CD4-positive, alpha-beta T cell treated with Interleukin-17A for 1 hour (primary cell): ENCODE measurements around the gene PBXIP1.
A peak's percentile ranks its signal among the peaks of the same experiment; 100 is the strongest.
"Not testable (repeated sequence)": the region's sequence is repeated elsewhere in the genome, so short reads cannot be mapped to it uniquely, and the experiment has no call there.

Source experiments
- DNase-seq: peaks from one replicate; pipeline ENCODE4 v3.0.0-alpha.2; 2020

The PBXIP1 gene

DNA sequence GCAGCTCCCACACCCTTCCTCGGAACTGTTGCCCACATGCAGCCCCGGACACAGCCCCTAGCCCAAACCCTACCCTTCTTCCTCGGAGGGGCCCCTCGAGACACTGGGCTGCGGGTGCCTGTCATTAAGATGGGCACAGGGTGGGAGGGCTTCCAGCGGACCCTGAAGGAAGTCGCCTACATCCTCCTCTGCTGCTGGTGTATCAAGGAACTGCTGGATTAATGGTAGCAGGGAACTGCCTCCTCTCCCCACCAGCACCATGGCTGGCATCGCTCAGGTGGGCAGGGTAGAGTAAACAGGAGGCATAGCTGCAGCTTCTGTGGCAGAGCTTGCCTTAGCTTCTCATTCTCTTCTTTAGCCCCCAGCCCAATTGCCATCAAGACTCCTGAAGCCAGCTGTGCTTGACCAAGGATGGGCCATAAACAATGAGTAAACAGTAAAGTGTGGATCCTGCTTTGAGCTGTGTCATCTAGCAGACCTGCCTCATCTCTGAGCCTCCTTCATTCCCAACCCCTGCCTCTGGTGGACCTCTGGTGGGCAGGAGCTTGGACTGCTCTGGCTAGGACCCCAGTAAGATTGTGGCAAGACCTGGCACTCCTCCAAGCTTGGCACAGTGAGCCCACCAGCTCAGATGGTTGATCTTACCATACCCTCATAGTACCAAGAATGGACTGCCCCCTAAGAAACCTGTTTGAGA lies 37.8 kb upstream of the PBXIP1 start, which contains the start of gene LENEP:
Gene LENEP (plus strand): TSS at position 15 of the 697 bp plus-strand sequence. CDS start 22 bp downstream, at position 37.
- DNase-seq: no peak

DNA sequence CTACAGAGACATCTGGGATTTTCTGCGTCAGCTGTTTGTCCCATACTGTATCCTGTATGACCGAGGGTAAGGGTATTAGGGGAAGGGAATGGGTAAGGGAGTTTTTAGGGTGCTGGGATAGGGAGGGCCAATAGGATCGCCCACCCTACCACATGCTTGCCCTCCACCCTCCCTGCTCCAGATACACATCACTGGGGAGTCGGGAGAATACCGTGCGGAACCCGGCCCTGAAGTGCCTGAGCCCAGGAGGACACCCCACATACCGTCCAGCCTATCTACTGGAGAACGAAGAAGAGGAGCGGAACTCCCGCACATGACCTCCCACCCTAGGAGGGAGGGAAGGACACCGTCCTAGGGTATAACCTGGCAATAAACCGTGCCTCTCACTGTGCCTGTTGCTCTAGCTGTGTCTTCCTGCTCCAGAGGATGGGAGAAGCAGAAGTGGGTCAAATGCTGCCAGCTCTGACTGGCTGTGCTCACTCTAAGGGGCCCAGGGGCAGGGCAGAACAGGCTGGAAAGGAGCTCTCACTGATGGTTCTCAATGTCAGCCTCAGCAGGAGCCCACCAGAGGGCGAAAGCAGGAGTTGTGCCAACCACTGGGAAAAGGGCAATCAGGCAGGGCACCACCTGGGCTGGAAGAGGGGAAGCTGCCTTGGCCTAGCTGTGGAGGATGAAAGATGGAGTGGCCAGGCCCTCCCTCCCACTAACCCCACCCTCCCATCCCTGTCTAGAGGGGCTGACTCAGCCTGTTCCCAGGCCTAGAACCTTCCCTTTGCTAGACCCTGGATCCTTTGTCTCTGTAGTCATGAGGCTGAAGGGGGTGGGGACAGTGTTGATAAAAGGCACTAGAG lies 37.0 kb upstream of the PBXIP1 start:
- DNase-seq: no peak

GRCh38 chr1:154990276-154990675 lies 34.4 kb upstream of the PBXIP1 start:
- no peak for DNase-seq

DNA sequence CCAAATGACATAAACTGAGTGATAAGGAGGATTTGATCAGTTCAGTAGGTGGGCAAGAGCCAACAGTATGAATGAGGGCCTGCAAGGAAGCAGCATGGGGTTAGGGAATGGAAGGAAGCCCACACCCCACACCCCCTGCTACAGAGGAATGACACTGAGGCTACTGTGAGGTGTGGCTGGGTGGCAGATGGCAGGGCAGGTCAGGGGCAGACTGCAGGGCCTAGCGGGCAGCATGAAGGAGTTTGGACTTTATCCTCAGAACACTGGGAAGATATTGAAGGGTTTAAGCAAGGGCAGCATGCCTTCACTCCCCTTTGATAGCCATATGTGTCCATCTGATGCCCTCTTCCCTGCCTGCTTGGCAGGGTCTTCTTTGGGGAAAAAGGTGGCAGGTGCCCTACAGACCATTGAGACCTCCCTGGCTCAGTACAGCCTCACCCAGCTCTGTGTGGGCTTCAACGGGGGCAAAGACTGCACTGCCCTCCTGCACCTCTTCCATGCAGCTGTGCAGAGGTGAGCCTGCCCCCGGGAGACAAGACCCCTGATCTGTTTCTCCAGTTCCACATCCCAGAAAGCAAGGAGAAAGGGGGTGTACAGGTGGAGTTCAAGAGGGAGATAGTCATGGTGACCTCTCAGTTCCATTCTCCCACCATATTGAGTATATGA lies 33.4 kb upstream of the PBXIP1 start:
- no peak for DNase-seq

DNA sequence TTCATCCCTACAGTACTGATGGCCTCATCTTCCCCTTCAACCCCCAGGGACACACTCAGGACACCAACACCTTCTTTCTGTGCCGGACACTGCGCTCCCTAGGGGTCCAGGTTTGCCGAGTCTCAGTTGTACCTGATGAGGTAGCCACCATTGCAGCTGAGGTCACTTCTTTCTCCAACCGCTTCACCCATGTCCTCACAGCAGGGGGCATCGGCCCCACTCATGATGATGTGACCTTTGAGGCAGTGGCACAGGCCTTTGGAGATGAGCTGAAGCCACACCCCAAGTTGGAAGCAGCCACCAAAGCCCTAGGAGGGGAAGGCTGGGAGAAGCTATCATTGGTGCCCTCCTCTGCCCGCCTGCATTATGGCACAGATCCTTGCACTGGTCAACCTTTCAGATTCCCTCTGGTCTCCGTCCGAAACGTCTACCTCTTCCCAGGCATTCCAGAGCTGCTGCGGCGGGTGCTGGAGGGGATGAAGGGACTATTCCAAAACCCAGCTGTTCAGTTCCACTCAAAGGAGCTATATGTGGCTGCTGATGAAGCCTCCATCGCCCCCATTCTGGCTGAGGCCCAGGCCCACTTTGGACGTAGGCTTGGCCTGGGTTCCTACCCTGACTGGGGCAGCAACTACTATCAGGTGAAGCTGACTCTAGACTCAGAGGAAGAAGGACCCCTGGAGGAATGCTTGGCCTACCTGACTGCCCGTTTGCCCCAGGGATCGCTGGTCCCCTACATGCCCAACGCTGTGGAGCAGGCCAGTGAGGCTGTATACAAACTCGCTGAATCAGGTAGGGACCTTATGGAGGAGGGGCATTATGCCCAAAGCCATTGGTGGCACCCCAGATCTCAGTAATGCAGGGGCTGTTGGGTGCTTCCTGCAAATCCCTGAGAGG lies 32.4 kb upstream of the PBXIP1 start:
- no peak for DNase-seq

DNA sequence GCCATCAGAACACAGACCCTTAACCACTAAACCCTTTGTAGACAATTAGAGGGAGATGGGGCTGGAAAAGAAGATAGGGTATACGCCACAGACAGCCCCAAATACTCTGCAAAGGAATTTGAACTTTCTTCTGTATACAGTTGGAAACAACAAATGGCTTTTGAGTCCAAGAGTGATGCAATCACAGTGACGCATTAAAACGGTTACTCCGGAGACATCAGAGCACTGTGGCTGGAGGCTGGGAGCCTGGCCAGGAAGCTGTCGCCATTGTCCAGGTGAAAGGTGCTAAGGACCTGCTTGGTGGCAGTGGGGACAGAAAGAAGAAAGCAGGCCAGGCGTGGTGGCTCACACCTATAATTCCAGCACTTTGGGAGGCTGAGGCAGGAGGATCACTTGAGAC lies 31.4 kb upstream of the PBXIP1 start:
- DNase-seq: no peak

- not testable (repeated sequence) for DNase-seq
Measured at GRCh38 chr1:154986736-154987135, 30.8 kb upstream of the PBXIP1 start.

DNA sequence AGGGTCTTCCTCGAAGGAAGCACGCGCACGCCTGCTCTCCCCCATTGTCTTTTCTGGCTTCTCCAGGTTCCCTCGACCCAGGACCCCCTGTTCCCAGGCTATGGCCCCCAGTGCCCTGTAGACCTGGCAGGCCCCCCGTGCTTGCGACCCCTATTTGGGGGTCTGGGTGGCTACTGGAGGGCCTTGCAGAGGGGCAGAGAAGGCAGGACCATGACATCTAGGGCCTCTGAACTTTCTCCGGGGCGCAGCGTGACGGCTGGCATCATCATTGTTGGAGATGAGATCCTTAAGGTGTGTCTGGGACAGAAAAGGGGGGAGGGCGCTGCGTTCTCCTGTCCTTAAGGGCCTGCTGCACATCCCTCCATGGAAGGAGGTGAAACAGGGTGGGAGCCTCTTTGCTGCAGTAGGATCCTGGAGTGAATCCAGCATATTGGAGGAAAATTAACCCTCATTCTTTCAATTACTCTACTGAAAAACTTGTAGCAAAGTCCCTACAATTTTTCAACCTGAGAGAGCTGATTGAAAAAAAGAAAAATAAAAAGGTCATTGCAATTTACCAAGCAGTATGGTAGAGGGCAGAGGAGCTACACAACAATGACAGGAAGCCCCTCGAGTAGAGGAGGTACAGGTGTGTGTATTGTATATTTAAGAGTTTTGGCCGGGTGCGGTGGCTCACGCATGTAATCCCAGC lies 28.0 kb upstream of the PBXIP1 start:
- DNase-seq: no peak

- DNase-seq: peak; percentile 99
Measured at GRCh38 chr1:154982897-154983648, 27.2 kb upstream of the PBXIP1 start, which contains the start of gene FLAD1. FLAD1 (plus strand) TSS chr1:154983344; CDS start chr1:154983695, 351 bp downstream.

DNA sequence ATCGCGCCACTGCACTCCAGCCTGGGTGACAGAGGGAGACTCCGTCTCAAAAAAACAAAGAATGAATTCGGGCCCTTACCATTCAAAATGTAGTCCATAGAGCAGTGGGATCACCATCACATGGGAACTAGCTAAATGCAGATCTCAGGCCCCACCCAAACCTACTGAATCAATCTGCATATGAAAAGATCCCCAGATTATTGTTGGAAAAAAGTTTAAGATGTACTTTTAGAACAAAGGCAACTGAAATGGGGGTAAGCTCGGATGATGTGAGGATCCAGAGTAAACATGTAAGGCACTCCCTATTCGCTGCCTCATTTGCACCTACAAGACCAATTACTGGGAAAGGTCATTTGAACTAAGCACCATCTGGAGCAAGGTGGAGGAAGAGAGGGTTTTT lies 26.4 kb upstream of the PBXIP1 start:
- DNase-seq: no peak

GRCh38 chr1:154978360-154978759 lies 22.5 kb upstream of the PBXIP1 start:
- DNase-seq: no peak

GRCh38 chr1:154977762-154978161 lies 21.9 kb upstream of the PBXIP1 start:
- DNase-seq: not testable (repeated sequence)

DNA sequence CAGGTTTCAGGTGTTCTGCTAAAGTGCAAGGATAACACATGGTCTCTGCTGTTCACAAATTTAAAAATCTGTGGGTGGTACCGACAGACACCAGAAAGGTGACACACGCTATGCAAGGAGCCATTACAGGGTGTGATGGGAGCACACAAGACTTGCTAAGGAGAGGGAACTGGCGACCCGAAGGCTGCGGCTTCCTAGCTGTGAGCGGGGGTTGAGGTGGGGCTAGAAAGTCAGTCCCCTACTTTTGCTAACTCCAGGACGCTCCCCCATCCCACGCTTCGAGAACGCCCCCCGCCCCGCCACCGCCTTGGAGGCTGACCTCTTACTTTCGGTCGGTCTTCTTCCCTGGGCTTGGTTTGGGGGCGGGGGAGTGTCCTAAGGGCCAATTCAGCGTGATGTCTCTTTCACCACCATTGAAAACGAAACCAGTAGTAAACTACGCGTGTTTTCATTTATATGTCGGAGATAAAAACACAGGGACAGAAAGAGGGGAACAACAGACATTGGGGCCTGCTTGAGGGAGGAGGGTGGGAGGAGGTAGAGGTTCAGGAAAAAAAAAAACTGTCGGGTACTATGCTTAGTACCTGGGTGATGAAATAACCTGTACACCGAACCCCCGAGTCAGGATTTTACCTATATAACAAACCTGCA lies 19.6 kb upstream of the PBXIP1 start:
- DNase-seq: peak; percentile 65

DNA sequence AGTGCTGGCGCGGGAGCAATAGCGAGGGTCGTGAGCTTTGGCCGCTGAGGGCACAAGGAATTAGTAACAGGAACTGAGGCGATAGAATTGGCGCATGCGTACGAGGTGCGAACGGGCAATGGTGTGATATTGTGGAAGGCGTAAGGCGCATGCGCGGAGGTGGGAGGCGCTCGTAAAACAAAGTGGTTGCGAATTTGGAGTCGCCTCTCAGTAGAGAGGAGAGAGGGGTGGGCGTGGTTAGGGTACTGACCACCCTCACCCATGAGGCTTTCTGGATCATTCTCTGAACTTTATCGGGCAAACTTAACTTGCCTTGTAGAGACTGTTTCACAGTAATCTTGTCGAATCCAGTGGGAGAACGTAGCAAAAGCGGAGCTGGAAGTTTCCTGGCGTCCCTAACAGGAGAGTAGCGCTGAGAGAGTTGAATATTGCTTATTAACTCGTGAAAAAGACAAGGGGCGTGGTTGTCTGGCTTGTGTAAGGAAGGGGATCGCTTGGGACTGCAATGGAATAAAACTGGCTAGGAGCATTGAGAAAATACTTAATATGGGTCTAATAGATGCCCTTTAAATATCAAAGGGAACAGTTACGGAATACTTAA lies 19.0 kb upstream of the PBXIP1 start:
- DNase-seq: peak; percentile 96

DNA sequence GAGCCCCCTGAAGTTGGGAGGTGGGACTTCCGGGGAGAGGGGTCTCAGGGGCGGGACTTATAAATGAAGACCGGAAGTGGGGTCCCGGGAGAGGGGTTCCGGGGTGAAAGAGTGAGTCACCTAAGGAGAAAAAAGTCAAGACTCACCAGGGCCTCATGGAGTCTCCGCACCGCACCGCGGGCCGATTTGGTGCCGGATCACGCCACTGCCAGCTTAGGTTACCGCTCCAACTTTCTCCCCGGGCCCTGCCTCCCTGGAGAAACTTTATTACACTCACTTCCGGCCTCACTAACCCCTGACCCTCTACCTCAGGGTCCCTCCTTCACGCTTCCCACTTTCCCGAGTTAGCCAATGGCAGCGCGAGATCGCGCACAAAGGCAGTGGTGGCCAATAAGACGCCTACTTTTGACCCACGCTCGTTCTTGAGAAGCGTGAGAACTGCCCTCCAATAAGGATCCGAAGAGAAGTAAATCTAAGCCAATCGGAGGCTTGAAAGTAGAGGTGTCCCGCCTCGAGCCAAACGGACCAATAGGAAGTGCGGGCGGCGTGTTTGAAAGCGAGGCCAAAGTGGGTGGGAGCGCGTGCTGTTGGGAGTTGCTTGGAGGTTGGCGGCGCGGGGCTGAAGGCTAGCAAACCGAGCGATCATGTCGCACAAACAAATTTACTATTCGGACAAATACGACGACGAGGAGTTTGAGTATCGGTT lies 18.4 kb upstream of the PBXIP1 start, which contains the start of gene CKS1B:
Gene CKS1B (plus strand): TSS at position 580 of the 706 bp plus-strand sequence. CDS start 65 bp downstream, at position 645.
- DNase-seq: peak; percentile 100

DNA sequence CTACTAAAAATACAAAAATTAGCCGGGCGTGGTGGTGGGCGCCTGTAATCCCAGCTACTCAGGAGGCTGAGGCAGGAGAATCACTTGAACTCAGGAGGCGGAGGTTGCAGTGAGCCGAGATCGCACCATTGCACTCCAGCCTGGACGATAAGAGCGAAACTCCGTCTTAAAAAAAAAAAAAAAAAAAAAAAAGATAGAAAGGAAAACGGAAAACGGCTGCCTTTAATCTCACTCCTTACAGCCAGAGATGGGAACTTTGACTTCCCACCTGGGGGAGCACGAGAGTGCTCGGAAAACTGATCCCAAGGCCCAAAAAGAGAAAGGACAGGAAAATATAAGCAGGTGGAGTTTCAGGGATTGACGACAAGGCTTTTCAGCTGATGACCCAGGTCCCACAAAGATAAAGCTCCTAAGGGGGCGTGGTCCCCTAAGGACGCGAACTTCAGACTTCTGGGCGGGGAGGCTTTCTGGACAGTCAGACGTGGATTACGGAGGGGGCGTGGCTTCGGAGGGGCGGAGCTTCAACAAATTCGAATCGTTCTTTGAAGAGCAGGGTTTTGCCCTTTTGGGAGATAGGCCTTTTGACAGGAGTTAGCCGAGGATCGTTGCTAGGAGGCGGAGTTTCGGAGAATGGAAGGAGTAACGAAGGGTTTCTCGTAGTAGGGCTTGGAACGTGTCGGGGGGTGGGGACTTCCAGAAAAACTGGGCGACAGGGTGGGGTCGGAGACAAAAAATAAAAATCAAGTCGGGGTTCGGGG lies 17.6 kb upstream of the PBXIP1 start:
- peak; percentile 96 for DNase-seq

DNA sequence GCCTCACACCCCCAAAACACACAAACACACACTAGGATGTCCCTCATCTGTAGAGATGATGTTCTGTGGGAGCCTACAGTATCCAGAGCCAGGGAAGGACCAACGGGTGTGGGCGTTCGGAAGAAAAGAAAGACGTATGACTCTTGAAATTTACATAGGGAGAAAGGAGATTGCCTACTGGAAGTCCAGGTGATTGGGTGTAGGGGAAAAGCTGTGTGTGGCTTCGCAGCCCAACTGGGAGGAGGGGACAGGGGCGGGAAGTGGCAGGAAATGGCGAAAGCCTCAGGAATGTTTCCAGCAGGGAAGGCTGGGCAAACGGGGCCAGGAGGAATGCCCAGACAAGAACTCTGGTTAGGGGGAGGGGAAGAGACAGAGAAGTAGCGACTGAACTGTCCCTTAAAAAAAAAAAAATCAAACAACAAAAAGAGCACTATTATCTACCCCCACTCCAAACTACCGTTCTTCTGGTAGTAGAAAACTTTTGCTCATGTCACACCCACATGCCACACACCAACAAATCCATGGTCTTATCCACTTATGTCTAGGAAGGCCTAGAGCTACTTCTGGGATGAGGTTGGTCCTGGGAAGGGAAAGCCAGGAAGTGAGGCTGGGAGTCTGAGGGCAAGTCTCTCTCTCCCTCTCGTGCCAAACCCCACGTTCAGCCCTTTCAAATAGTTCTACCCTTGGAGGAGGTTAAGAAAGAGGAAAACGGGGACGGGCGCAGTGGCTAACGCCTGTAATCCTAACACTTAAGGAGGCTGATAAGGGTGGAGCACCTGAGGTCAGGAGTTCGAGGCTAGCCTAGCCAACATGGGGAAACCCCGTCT lies 16.8 kb upstream of the PBXIP1 start:
- DNase-seq: no peak

- DNase-seq: no peak
Measured at GRCh38 chr1:154972213-154972516, 16.3 kb upstream of the PBXIP1 start.
